ENCODE data around the gene GPRC5C.

GPRC5C gene

DNA sequence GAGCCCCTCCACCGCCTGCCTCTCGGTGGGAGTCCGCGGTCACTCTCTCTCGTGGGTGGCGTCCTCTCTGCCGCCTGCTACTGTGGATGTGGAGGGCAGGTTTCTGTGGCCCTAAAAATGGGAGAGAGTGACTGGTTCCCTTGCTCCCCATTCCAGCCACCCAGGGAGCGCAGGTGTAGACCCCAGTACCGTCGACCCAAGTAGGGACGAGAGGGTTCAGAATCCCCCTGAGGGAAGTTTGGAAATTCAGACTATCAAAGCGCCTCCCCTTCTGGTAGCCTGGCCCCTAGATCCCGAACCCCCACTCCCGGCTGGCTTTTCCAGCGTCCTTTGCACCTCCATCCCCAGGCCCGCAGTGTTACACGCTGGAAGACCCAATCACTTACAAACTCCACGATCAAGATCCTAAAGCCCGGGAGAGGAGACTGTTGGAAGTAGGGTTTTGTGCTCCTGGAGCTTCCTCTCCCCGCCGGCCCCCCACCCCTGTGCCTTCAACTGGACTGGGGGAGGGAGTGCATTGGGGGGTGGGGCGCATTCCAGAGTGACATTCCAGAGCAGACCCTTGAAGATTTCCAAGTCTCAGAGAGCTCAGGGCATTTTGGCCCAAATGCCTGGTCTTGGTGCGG, 991 bp downstream of the GPRC5C start:
- no peak for DNase-seq (ENCODE audit: low read depth in 1 of 2, low spot score in 1 of 2)

DNA sequence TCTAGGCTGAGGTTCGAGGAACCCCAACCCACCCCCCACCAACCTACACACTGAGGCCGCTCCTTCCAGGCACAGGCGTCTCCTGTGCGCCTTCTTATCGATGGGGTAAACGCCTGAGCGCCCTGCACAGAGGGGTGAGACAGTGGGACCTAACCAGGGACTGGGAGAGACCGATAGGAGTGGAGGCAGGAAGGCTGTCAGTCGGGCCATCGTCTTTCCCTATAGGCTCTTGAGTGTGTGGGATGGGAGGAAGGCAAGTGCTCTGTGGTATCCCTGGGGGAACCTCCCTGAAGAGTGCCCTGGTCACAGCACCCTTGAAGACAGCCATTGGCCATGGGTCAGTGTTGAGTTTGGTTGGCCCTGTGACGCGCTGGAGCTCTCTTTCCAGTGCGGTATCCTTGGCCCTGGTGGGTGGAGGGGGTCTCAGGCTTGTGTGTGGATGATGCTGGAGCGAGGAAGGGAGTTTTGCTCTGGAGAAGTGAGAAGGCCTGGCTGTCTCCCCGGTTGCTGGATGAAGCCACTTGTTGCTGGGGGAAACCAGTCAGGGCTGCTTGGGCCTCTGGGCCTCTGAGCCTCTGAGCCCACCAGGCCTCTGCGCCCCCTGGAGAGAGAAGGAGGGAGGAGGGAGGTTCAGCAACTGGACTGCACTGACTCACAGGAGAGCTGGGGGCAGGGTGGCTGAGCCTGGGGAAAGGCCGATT, 1.7 kb downstream of the GPRC5C start:
- no peak for DNase-seq (ENCODE audit: low read depth in 1 of 2, low spot score in 1 of 2)

DNA sequence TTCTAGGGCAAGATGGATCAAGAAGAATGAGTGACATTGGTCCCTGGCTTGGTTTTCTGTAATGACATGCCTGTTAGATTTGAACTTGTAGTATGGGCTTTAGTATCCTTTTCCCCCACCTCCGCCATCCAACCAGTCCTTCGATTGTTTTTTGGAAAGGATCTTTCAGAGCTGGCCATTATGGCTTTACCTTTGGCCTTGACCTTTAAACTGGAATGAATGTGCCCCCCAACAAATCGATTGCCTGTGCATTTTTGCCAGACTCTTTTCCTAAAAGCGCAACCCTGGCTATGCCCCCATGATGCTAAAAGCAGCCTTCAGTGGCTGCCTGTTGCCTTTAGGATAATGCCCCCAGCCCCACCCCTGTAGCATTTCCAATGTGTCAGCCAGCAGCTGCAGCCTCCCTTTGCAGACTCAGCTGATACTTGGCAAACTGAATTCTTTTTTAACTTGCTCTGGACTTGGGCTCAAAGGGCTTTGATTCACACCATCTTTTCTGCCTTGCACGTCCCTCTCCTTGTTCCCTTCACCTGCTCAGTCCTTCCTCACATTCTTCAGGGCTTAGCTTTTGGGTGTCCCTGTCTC, 4.0 kb downstream of the GPRC5C start:
- DNase-seq (ENCODE audit: low read depth in 1 of 2, low spot score in 1 of 2) = no peak

DNA sequence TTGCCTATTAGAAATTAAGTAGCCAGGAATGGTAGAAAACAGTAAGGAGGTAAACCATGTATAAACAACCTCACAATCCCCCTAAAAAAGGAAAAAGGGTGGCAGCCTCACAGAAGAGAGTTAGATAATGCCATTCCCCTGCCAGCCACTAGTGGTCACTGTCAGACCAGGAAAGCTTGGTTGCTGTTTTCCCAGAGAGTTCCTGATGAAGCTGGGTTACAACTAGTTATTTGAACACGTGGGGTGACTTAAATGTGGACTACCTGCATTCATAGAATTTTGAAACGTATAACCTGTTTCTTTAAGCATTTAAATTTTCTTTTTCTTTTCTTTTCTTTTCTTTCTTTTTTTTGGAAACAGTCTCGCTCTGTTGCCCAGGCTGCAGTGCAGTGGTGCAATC, 5.8 kb downstream of the GPRC5C start:
- no peak for DNase-seq (ENCODE audit: low read depth in 1 of 2, low spot score in 1 of 2)

DNA sequence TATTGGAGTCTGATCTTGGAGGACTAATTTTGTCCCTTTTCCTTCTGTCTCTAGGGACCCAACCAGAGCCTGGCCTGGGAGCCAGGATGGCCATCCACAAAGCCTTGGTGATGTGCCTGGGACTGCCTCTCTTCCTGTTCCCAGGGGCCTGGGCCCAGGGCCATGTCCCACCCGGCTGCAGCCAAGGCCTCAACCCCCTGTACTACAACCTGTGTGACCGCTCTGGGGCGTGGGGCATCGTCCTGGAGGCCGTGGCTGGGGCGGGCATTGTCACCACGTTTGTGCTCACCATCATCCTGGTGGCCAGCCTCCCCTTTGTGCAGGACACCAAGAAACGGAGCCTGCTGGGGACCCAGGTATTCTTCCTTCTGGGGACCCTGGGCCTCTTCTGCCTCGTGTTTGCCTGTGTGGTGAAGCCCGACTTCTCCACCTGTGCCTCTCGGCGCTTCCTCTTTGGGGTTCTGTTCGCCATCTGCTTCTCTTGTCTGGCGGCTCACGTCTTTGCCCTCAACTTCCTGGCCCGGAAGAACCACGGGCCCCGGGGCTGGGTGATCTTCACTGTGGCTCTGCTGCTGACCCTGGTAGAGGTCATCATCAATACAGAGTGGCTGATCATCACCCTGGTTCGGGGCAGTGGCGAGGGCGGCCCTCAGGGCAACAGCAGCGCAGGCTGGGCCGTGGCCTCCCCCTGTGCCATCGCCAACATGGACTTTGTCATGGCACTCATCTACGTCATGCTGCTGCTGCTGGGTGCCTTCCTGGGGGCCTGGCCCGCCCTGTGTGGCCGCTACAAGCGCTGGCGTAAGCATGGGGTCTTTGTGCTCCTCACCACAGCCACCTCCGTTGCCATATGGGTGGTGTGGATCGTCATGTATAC, 8.0 kb downstream of the GPRC5C start:
- no peak for DNase-seq (ENCODE audit: low read depth in 1 of 2, low spot score in 1 of 2)

DNA sequence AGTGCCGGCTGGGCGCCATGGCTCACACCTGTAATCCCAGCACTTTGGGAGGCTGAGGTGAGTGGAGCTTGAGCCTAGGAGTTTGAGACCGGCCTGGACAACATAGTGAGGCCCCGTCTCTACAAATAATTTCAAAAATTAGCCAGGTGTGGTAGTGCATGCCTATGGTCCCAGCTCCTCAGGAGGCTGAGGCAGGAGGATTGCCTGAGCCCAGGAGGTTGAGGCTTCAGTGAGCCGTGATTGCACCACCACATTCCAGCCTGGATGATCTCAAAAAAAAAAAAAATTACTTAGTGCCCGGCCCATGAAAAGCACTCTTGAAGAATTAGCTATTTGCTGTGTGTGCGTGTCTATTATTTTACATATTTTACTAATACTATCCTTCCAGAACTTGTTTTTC, 9.6 kb downstream of the GPRC5C start:
- no peak for DNase-seq (ENCODE audit: low read depth in 1 of 2, low spot score in 1 of 2)

DNA sequence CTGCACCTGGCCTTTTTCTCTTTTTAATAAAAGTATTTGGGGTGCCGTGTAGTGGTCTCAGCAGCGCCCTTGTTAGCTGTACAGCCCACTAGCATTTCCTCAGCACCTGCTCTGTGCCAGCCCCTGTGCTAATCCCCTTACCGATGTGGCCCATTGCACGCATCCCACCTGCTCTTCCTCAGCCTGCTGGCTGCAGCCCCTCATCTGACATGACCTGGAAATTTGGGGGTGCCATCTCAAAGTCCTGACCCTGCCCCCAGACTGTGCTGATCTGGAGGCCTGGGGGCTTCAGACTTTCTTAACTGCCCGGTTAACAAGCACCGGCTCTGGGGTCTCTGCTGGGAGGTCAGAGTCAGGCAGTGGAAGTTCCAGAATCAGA, 10.4 kb downstream of the GPRC5C start:
- no peak for DNase-seq (ENCODE audit: low read depth in 1 of 2, low spot score in 1 of 2)

DNA sequence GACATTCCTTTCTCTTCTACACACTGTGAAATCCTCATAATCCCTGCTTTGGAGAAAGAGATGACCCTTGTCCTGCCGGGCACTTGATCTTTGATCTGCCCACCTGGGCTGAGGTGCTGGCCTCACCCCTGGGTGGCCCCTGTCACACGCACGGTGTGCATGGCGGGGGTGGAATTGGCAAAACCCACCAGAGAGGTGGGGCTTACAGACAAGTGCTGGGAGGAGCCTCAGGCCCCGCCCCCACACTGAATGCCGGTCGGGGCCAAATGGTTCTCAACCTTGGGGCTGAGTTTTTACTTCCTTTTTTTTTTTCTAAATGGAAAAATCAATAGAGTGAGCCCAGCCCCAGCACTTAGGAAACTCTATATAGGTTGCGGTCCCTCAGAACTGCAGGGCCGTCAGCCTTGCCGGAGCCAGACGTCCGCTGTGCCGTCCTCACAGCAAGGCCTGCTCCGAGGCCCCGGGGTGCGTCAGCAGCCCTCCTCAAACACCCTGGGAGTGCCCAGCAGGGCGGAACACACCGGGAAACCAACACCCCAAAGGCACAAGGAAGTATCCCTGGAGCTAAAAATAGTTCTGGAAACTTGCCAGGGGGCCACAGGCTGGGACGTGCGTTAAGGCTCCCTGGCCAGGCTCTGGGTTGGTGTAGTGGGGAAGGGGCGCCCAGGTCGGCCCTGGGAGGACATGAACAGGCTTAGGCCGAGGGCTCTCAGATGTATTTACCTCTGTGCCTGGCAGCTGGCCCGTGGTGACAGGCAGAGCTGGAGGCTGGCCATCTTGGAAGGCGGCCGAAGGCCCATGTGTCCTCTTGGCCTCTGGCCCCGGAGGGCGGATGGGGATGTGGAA, 11.0 kb downstream of the GPRC5C start:
- no peak for DNase-seq (ENCODE audit: low read depth in 1 of 2, low spot score in 1 of 2)

DNA sequence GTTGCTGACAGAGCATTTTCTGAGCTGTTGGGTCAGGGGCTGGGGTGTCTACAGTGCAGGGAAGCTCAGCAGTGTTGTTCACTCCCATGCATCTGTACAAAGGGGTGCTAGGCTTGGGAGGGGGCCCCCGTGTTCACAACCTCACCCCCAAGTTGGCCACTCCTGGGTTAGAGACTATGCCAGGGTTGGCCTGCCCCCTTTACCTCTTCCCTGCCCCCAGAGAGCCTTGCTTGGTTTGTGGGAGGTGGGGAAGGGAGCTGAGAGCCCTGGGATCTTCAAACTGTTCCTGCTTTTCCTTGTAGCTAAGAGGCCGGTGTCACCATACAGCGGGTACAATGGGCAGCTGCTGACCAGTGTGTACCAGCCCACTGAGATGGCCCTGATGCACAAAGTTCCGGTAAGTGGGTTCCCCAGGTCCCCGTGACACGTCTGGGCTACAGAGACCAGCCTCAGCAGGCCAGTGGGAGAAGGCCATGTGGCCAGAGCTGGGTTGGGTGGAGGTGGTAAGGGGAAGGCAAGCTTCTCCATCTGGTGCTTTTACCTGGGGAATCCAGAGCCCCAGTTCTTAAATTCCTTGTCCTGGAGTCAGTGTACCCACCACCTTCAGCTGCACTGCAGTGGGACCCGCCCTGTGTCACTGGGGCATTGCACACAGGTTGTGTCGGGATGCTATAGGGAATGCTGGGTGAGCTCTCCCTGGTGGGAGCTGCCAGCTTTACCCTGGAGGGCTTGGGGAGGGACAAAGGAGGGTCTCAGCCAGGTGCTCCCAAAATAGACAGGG, 11.8 kb downstream of the GPRC5C start:
- DNase-seq (ENCODE audit: low read depth in 1 of 2, low spot score in 1 of 2) = no peak

DNA sequence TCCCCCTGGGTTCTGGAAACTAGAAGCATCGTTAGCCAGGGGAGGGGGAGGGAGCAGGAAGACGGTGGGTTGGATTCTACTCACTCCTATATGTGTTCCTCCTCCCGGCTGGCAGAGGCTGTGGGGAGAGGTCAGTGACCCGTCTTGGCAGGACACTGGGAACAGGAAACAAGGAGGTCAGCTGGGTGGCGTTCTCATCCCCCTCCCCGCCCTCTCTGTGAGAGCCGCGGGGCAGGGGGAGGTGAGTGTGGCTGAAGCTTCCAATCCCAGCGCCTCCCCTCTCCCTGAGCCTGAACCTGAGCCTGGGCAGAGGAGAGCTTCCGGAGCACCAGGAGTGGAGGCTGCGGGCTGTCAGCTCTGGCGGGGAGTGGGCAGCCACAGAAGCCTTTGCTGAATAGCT, 12.5 kb downstream of the GPRC5C start:
- DNase-seq (ENCODE audit: low read depth in 1 of 2, low spot score in 1 of 2) = no peak

DNA sequence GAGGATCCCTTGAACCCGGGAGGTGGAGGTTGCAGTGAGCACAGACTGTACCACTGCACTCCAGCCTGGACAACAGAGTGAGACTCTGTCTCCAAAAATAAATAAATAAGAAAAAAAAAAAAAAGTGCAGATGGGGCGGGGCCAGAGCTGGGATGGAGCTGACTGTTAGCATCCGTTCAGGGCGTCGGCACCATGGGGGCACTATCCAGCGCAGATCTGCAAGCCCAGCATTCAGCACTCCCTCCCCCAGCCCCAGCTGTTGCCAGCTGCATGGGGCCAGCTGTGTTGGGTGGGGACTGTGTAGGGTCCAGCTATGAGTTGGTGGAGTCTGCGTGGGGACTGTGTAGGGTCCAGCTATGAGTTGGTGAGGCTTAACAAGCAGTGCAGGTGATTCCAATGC, 13.3 kb downstream of the GPRC5C start:
- no peak for DNase-seq (ENCODE audit: low read depth in 1 of 2, low spot score in 1 of 2)

DNA sequence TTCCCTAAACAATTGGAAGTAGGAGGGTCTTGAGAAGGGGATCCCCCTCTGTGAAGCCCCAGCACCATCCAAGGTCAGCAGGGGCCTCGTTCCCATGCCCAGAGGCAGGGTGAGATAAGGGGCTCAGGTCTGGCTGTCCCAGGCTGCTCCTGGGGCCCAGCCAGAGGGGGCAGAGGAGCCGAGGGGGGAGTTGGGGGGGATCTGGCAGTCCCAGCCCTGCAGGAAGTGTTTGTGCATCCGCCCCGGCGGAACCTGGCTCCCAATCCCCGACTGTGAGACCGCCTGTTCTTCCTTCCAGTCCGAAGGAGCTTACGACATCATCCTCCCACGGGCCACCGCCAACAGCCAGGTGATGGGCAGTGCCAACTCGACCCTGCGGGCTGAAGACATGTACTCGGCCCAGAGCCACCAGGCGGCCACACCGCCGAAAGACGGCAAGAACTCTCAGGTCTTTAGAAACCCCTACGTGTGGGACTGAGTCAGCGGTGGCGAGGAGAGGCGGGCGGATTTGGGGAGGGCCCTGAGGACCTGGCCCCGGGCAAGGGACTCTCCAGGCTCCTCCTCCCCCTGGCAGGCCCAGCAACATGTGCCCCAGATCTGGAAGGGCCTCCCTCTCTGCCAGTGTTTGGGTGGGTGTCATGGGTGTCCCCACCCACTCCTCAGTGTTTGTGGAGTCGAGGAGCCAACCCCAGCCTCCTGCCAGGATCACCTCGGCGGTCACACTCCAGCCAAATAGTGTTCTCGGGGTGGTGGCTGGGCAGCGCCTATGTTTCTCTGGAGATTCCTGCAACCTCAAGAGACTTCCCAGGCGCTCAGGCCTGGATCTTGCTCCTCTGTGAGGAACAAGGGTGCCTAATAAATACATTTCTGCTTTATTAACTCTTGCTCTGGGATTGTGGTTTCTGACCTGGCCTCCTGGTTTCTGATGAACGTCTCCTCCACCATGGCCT, 14.9 kb downstream of the GPRC5C start:
- no peak for DNase-seq (ENCODE audit: low read depth in 1 of 2, low spot score in 1 of 2)

DNA sequence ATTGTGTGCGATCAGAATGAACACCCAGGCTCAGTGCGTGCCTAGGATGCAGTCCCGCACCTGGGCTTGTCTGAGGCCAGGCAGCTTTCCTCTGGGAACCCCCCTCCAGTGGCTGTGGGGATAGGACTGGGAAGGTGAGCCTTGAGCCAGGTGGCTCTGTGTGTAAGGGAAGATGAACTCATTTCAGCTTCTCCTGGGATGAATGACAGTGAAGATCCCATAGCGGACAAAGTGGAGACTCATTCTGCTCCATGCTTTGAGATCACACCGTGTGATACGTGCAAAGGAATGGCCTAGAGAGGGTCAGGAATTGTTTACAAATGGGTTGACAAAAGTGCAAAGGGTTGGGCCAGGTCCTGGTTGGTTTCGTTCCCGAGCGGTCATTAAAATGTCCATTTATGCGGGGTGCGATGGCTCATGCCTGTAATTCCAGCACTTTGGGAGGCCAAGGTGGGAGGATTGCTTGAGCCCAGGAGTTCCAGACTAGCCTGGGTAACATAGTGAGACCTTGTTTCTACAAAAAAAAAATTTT, 15.8 kb downstream of the GPRC5C start:
- DNase-seq (ENCODE audit: low read depth in 1 of 2, low spot score in 1 of 2) = no peak

DNA sequence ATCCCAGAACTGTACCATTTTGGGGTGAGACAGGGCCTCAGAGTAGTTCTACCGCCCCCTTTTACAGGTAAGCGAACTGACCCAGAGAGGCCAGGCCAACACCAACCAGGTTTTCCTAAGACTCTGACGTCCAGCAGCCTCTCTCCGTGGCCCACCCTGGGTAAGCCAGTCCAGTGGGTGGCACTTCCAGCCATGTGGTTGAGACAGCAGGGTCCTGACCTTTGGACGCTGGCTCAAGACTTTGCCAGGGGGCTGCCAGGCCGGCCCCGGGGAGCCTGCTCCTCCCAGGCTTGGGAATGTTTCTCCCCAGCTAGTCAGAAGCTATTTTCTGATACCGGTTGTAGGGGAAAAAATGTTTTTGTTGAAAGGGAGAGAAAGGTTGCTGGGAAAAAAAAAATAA, 16.9 kb downstream of the GPRC5C start:
- no peak for DNase-seq (ENCODE audit: low read depth in 1 of 2, low spot score in 1 of 2)

DNA sequence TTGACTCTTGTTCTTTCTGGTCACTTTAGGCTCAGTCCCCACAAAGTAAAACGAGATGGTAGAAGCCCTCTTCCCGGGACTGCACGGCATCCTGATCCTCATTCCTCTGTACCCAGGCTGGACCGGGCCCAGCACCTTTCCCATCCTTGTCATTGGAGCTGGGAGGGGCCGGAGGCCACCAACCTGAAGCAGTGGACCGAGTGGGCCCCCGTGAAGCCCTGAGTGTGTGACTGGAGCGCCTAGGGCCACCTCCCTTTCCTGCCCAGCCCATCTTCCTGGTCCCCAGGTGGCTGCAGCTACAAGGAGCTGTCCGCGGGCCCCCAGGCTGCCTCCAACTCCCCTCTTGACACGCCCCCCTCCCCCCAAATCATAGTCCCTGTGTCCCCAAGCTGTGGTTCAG, 17.4 kb downstream of the GPRC5C start:
- DNase-seq (ENCODE audit: low read depth in 1 of 2, low spot score in 1 of 2) = no peak

DNA sequence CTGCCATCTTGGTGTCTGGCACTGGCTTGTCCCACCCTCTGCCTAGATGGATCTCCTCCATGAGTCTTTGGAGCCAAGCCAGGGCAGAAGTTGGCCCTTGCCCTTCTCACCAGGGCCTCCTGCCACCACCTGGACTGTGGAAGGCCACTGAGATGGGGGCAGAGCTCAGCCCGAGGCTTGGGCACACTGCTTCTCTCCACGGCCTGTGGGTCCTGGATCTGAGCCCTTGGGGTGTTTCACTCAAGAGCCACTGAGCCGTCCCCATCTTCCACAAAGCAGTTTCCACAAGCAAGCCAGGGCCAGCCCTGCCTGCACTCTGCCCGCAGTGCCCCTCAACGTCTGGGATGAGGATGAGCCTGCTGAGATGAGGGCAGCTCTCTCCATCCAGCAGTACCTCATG, 17.9 kb downstream of the GPRC5C start:
- DNase-seq (ENCODE audit: low read depth in 1 of 2, low spot score in 1 of 2) = no peak

DNA sequence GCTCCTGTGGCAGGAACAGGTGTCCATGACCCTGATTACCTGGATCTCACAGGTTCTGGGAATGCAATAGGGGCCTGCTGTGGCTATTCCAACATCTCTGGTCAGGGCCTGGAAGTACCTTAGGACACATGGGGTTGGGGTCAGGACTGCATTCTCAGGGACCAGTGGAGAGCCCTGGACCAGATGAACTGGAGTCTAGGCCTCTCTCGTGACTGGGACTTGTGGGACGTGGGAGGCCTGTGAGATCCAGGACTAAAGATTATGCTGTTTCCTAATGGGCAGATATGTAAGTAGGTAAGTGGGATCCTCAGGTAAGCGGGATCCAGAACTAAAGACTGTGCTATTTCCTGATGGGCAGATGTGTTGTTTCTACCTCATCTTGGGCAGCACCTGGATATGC, 18.3 kb downstream of the GPRC5C start:
- DNase-seq (ENCODE audit: low read depth in 1 of 2, low spot score in 1 of 2) = no peak

DNA sequence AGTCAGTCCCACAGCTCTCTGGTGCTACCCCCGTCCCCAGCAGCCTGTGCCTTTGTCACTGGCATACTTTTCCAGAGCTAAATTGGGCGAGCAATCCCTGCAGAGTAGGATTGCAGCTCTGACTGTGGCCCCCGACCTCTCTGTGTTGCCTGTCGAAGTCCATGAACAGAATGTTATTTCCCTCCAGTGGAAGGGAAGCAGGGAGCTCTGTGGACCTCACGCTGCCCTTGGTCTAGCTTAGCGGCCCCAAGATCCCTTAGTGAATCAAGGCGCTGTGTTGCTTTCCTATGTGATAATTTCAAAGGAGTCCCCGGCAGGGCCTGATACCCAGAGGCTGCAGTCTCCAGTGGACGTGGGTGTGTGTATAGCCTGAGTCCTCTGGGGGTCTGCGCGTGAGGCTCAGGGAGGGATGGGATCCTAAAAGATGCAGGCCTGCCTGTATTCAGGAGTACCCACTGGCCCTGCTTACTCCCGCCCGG, 19.1 kb downstream of the GPRC5C start:
- no peak for DNase-seq (ENCODE audit: low read depth in 1 of 2, low spot score in 1 of 2)

DNA sequence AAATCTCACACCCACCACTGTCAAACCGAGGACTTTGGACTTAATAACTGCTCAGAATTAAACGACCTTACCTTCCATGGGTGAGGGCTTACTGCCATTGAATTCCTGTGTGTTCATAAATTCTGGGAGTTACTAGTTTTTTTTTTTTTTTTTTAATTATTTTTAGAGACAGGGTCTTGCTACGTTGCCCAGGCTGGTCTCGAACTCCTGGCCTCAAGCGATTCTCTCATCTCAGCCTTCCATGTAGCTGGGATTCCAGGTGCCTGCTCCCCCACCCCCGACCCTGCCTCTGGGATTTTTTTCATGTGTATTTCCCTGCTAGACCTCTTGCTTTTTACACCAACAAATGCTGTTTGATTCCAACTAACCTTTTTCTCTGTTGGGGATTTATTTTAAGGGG, 19.7 kb downstream of the GPRC5C start:
- no peak for DNase-seq (ENCODE audit: low read depth in 1 of 2, low spot score in 1 of 2)

Measured in activated CD4-positive, alpha-beta T cell treated with anti-CD3 and anti-CD28 coated beads, Interleukin-2, amount 50 U/mL, for 24 hours (primary cell).